Stromal cell of bone marrow (primary cell): Measurements from ENCODE around the gene ELFN1.
"Not testable (repeated sequence)": the region's sequence is repeated elsewhere in the genome, so short reads cannot be mapped to it uniquely, and the experiment has no call there.

Experiments
- DNase-seq: peaks from one replicate; pipeline ENCODE4 v3.0.0-alpha.2; 2012; ENCODE audit warnings: low read depth

ELFN1 gene

DNA sequence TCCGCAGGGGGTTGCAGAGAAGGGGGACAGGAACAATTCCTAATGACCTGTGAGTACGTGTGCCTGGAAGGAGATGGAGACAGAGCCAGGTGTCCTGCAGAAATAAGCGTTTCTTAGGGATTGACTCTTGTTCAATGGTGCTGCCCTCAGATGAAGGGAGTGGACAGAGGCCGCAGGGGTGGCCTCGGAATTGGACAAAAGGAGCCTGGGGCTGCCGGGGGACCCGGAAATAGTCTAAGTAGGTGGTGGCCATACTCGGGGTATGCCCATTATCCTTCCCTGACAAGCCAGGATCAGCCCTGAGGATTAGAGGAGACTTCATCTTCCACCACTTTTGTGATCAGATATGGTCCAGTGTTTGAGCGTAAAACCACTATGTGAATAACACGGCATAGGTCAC lies 39.2 kb downstream of the ELFN1 start:
- no peak for DNase-seq

DNA sequence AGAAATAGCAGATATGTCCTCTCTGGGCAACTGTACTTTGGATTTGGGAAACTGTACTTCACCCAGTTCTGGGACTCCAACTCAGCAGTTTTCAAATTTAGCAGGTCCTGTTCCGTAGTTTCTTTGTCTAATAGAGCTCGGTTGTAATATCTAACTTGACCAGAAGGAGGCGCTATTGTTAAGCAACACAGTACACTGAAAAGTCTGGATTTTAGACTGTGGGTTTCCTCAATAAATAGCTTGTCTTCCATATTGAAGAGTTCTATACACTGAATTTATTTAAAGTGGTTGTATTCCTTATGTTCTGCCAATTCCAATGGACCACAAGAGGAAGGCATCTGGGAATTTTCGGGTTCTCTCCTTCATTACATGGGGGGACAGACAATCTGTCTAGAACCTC lies 39.8 kb downstream of the ELFN1 start:
- no peak for DNase-seq

DNA sequence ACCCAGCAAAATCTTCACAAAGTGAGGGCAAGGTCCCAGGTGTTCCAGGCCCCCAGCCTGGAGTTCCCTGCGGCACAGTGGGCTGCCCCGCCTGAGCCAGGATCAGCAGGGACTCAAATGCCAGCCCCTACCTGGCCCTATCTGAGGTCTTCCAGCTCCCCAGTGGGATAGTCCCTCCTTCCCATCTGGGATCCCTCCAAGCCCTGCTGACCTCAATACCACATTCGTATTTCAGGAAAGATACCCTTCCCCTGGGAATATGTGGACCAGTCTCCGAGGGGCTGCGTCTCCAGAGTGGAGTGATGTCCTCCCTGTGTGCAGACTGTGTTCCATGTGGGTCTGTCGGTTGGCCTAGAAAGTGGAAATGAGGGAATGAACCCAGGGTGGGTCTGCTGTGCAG lies 40.9 kb downstream of the ELFN1 start:
- DNase-seq, result no peak

DNA sequence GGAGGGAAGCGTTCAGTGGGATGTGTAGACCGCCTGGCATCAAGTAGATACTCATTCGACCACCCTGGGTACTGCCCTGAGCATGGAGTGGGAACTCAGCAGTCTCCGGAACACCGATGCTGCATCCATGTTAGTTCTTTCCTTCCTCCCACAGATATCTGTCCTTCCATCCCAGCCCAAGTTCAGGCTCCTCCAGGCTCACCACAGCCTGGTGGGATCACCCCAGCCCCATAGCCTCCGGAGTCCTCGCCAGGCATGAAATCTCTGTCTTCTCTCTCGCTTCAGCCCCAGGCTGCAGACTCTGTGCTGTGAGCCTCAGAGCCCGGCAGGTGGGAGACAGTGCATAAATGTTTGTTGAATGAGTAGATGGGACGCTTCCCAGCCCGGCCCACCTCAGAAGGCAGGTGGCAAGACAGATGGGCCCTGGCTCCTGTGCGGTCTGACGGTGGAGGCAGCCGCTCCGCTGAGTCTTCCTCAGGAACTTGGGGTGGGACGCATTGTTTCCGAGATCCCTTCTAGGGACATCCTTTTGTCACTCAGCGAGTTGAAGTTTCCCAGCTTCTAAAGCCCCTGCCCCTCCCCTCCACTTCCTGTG lies 42.9 kb downstream of the ELFN1 start:
- no peak for DNase-seq

DNA sequence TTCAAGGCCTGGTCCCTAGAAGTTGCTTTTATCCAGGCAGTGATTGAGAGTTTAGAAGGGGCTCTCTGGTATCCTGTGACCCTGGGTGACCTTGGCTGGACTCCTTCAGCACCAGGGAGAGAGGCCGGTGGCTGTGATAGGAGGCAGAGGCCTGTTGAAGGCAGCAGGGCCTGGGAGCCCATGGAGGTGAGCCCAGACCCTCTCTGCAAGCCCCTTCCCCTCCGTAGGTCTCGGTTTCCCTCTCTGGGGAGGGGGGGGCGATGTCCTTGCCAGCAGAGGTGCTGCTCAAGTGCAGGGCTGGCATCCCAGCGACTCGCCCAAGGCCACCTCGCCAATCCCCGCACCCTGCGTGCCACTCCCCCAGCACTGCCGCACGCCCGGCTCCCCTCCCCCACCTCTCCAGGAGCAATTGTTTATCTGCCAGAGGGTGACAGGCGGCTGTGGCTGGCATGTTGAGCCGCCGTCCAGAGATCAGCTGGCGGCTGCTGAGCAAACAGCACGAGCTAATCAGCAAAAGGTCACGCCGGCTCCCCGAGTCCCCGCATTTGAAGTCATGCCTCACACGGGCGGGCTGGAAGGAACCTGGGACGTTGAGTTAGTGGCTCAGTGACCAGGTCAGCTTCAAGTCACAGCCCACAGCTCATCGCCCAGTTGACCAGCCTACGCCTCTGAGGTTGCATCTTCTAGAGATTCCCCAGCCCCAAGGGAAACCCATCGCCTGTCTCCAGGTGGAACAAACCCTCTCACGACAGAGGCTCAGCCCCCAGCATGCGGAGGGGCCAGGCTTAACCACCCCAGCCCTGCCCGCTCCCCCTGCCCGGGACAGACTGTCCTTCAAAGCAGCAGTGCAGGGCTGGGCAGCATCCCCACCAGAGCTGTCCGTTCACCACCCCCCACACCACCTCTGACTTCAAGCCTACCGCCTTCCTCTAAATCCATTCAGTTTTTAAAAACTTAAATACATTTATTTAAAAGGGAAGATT lies 43.7 kb downstream of the ELFN1 start:
- no peak for DNase-seq

DNA sequence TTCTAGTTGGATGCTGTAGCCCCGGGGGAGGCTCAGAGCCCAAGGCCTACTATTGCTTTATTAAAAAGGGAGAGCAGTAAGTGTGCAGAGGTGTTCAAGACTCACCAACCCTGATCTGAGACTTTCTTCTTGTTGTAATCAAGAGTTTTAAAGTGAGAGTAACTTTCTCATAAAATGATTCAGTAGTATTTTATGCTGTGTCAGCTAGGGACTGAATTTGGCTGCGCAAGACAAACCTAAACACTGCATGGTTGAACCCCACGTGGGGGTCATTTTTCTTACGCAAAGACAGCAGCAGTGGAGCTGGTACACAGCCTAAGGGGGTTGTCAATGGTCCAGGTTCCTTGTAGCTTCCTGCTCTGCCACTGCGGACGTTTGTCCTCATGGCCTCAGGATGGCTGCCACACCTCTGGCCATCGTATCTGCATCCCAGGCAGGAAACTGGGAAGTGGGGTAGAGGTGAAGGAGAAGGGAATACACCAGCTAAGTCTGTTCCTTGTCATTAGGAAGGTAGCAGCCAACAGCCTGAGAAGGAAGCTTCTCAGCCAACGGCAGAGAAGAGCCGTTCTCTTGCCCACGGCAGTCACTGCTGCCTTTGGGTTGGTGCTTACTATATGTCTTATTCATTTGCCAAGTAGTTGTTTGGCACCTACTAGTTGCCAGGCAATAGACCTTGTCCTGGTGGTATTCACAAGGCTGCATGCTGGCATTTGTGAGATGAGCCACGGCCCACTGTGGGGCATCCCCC lies 44.7 kb downstream of the ELFN1 start:
- no peak for DNase-seq

DNA sequence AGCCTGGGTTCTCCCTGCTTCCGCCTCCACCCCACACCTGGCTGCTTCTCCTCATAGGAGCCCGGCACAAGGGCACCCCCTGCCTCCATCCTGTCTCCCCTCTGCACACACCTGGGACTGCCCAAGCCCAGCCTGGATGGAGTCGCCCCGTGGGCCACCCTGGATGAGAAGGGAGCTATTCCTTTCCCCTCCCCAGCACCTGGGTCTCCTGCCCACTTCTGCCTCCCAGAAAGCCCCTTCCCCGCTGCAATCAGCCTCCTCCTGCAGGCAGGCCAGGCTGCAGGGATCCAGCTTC lies 45.2 kb downstream of the ELFN1 start:
- no peak for DNase-seq

DNA sequence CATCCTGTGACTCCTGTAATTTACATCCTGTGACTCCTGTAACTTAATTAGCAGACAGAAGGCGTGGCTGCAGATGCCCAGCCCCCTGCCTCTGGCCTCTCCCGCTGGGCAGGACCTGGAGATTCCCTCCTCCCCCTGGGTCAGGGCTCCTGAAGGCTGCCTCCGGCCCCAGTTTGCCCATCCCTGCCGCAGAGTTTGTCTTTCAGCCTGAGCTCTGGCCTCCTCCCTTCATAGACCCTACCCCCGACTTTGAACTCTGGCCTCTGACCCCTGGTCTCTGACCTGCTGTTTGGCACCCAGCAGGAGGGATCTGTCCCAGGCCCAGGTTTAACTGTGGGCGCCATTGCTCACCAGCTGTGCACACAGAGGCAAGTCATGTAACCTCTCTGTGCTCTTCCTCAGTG lies 45.6 kb downstream of the ELFN1 start:
- no peak for DNase-seq

DNA sequence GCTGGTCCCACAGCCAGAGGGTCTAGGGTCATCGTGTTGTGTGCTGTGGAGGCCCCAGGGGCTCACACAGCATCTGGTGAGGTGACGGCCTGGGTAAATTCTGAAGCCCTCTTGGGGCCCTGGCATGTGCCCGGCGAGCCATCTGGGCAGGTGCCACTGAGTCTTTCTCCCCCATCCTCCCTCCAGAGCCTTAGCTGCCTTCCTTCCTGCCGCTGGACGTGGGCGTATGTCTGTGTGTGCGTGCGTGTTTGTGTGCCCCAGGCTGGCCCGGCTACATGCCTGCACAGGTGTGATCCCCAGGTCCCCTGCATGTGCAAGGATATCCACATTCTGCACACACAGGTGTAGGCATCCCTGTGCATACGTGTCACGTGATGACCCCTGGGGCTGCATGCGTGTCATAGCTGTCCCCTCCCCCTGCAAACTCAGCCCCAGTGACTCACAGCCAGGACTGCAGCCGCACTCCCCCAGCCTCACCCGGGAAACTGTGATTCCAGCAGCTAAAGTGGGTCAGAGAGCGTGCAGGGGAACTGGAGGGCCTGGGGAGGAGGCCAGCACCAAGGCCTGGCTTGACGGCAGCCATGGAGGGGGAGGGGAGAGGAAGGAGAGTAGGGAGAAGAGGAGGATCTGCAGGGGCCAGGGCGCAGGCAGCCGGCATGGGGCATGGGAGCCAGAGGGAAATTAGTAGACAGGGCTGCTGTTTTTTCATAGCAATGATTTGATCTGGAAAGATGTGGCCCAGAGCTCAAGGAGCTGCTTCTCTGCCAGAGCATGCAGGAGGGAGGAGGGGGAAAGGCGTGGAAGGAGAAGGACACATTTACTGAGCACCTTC lies 46.4 kb downstream of the ELFN1 start:
- no peak for DNase-seq

DNA sequence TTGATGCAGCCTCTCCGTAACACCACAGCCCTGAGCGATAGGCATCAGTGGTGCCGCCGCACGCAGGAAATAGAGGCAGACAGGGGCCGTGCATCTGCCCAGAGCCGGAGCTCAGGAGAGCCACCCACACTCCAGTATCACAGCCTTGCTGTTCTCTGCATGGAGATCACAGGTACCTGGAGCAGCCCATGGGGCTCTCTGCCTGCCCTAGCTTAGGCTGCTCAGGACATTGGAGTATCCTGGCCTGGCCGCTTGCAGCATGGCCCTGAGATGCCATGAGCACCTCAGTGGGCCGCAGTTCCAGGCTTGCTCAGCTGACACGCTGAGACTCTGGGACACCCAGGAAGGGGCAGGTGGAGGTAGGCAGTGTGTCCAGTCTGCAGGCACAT lies 47.0 kb downstream of the ELFN1 start:
- DNase-seq, result no peak

DNA sequence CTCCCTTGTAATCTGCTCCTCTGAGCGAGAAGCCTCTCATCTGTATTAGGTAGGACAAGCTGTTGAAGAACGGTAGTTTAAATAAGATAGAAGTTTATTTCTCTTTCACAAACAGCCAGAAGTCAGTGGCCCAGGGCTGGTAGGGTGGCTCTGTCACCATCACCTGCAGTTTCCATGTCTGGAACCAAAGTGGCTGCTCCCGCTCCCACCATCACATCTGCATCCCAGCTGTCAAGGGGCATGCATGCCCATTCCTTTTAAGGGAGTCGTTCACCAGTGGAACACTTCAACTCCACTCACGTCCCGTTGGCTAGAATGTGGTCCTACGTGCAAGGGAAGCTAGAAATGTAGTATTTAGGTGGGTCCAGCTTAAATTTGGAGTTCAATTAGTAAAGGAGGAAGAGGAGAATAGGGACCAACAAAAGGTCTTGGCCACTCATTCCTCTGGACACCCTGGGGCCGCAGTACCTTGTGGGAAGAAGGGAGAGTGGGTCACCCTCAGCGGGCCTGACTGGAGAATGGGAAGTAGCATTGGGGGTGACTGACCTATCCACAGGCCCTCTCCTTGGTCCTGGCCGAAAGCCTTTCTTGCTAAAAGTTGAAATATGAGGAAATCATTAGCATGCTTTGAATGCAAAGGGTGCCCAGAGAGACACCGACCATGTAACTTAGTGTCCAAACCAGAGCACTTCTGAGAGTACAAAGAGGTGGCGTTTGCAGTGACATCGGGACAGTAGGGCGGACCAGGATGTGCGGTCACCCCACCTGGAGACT lies 48.0 kb downstream of the ELFN1 start:
- DNase-seq, result no peak

DNA sequence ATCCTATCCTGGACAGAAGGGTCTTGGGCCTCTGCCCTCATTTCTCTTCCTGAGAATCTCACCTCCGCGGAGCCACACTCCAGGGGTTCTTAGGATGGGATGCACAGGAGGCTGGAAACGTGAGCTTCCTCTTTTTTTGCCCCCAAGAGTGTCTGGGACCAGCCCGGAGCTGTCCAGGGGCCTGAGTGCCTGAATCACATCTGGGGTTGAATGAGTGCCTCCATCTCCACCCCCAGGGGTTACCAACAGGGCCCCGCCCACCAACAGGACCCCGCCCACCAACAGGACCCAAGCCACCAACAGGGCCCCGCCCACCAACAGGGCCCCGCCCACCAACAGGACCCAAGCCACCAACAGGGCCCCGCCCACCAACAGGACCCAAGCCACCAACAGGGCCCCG lies 48.8 kb downstream of the ELFN1 start:
- DNase-seq, result not testable (repeated sequence)

DNA sequence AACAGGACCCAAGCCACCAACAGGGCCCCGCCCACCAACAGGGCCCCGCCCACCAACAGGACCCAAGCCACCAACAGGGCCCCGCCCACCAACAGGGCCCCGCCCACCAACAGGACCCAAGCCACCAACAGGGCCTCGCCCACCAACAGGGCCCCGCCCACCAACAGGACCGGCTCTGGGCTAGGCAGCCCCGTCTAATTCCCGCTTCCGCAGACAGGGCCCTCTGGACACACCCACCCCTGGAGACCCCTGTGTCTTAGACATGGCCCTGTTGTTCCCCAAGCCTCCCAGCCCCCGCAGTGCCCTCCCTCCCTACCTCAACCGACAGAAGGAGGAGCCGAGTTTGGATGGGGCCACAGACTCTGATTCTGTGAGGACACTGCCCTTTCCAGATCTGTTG lies 49.2 kb downstream of the ELFN1 start:
- DNase-seq, result not testable (repeated sequence)

DNA sequence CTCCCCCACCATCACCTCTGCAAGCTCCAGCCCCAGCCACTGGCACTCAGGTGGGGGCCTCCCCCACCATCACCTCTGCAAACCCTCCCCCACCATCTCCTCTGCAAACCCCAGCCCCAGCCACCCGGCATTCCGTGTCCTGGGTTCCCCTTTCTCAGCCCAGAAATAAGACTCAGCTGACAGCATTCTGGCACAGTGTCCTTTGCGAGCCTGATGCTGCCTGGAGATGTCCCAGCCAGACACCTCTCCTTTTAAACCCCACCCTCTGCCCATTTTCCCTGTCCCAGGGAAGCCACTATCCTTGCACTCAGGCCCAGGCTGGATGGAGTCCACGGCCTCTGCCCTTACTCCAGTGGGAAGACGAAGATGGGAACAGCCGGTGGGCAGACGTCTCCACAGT lies 49.8 kb downstream of the ELFN1 start:
- no peak for DNase-seq

DNA sequence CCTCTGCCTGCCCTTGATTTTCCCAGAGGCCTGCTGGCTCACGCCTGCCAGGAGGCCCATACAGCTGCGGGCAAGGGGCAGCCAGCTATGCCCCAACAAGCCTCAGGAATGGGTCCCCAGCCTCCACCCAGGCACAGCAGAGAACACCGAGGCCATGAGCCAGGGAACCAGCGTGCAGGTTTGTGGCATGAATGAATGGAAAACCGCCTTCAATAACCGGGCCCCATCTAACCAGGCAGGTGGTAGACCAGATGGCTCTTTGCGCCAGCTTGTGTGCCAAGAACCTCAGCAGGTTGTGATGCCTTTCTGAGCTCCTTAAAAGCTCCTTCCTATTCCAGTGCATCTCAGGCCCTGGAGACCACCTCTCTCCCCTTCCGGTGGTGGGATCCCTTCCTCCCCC lies 50.2 kb downstream of the ELFN1 start:
- DNase-seq, result no peak

DNA sequence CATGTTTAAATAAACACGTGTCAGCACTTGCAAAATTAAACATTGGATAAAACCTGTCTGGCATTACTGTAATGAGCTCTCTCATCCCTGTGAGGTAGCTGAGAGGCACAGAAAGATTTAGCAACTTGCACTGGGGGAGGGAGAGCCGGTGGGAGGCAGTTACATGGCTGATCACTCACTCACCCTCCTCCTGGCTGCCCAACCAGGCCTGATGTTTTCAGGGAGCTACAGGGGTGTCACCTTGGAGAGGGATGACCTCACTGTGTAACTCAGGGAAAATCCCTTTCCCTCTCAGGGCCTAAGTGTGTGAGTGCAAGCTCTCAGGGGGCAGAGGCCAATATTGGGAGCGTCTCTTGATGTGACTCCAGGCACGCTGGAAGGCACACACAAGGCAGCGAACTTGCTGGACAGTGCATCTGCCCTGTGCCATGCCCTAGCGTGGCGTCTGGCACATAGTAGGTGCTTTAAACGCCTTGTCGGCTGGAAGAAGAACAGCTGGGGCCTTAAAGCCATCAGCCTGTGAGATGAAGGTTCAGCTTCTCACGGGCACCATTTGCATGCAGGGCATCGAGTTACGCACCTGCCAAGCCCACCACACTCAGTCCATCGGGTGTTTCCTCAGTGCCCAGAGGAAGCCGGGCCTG lies 51.1 kb downstream of the ELFN1 start:
- no peak for DNase-seq

DNA sequence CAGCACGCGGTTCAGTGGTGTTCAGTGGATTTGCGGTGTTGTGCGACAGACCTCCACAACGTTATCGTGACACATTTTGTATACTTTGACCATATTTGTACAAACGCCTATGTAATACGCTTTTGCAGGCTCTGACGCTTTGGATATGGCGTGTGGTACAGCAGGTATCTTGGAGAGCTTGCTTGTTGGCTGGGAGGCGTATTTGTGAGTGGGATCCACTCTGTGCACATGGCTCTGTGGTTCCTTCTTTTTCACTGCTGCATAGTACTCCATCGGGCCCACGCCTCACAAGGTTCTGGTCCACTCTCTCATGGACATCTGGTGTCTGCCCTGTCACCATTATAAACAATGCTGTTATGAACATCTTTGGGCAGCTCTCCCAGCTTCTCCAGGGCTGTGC lies 53.2 kb downstream of the ELFN1 start:
- DNase-seq, result no peak

DNA sequence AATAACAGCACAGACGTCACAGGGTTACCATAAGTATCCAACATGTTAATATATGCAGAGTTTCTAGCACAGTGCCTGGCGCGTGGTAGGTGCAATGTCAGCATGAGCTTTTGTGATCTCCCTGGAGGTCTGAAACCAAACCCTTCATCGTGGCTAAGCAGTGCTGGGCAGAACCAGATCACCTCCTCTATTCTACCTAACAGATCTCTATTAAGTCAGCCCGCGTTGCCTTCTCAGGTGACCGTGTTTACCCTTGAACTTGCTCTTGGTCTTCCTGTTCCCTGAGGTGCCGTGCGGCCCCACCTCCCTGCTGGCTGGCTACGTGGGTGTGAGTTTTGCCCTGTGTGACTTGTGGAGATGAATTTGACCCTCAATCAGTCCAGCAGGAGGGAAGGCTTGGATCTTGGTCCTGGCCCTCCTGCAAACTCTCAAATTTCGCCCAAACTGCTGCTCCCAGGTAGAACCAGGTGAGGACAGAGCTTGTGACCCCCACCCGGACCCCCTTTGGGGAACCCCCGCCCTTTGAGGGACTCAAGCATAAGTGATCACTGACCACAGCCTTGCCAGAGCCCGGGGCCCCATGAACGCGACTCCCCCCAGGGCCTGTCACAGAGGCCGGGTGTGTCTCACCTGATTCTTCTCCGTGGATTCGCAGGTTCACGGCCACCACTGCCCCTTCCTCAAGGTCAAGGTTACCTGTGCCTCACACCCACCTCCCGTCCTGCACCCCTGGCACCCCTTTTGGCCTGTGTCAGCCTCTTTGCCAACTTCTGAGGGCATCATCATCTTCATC lies 54.2 kb downstream of the ELFN1 start:
- DNase-seq, result no peak

DNA sequence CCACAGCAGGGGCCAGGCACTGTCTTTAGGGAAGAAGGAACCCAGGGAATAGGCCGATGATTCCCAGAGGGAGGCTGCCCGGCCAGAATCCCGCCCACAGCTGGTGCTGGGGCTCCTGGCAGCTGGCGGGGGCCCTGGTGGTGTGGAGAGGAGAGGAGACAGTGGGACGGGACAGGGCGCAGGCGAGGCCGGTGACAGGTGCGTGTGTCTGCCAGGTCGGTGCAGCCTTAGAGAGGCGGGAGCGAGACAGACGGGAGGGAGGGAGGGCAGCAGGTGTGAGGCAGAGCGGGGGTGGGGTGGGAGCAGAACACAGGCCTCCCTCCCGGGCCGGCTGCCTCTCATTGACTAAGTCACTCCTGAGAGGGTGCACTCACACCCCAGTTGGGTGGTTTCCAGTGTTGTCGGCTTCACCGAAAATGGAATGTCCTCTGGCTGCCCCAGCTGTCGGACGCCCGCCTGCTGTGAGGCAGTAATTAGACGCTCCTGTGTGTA lies 55.2 kb downstream of the ELFN1 start:
- no peak for DNase-seq
